ENCODE data around the gene BBS2. TPM values are rescaled to one million over a fixed set of nuclear protein-coding genes. Genes with fewer than 3 reads are reported as not detected.

Gene BBS2
- total and polyA plus RNA-seq, 9 of the 15 experiments (the other 6 are each of a cell fraction or from before 2014, with no cell fraction given) = 4.2 to 22.7 (median 10.2) TPM

- BruUV-seq (replicated peaks) = no TSS peak
- no peak overlapping the region for H3K27ac ChIP-seq (ENCODE audit: extremely low read depth, low read depth, low read length)
- peaks cover 6 to 26% of the 10 kb centered on the region in 2 experiments; a peak in 3 of 5 replicates for H3K27me3 ChIP-seq (ENCODE audit: control insufficient read depth in 2 of 2, insufficient read depth in 2 of 2, low read length in 2 of 2)
- H3K4me1 ChIP-seq (replicated peaks in 1 of 2; ENCODE audit: control insufficient read depth in 2 of 2, insufficient read depth in 2 of 2, low read length in 2 of 2) = no peaks in the 10 kb centered on the region
- DNase-seq (ENCODE audit: extremely low read depth in 1 of 4, low spot score in 3 of 4) (no peak), ATAC-seq (no peak), FAIRE-seq (no peak)
- POLR2A ChIA-PET = interaction anchor here (1.0 to 1.1 kb wide), 2 partner anchors 9 to 13 kb away, joined by 3 to 4 read pairs; no protein-coding TSS in a partner anchor
- H3K4me2 ChIP-seq (ENCODE audit: insufficient read depth, low read length) = no peak overlapping the region
- intact Hi-C loops (cut with micrococcal nuclease) = no loop called here
- no peaks in the 10 kb centered on the region for H4K20me1 ChIP-seq (replicated peaks; ENCODE audit: control insufficient read depth, insufficient read depth, low read length)
- no peak overlapping the region for H3K4me3 ChIP-seq
- no peak overlapping the region for H2AFZ ChIP-seq (ENCODE audit: low read depth, low read length)
- 0% methylated on average over 1 of the region's 1 CpG for WGBS (ENCODE audit: insufficient coverage, low coverage, missing lambda C conversion rate)
- TF ChIP-seq ZNF444 (CRISPR knock-in tag; IDR thresholded peaks at IDR 0.05) (no peak), ATF6 (CRISPR knock-in tag; IDR thresholded peaks at IDR 0.05) (no peak), ZNF175 (CRISPR knock-in tag; IDR thresholded peaks at IDR 0.05; ENCODE audit: low read depth) (no peak), GMEB1 (CRISPR knock-in tag; IDR thresholded peaks at IDR 0.05) (no peak)
- H3K9me1 ChIP-seq (ENCODE audit: control insufficient read depth, insufficient read depth, low read length) = no peaks in the 10 kb centered on the region
- H3K79me2 ChIP-seq (ENCODE audit: control insufficient read depth, insufficient read depth, low read length) = no peaks in the 10 kb centered on the region
- in situ Hi-C loops (cut with MboI) = no loop called here
- H3K36me3 ChIP-seq (ENCODE audit: control insufficient read depth, insufficient read depth, low read length) = no peaks in the 10 kb centered on the region
- CTCF ChIA-PET (ENCODE audit: low intra/inter-chr PET ratio) = no interaction called here
- no peaks in the 10 kb centered on the region for H3K9me3 ChIP-seq (replicated peaks; ENCODE audit: control insufficient read depth, insufficient read depth, low read depth, low read length)
- H3K9ac ChIP-seq (ENCODE audit: insufficient read depth in 1 of 2, low read depth in 2 of 2, low read length in 2 of 2) = no peak overlapping the region
Observed at GRCh38 chr16:56530872-56531271, 11.0 kb upstream of the BBS2 start.

Data from K562 (cell line).